HepG2 (cell line): Measurements from ENCODE around the gene MEF2B. TPM values are rescaled to one million over a fixed set of nuclear protein-coding genes. Genes with fewer than 3 reads are reported as not detected.

Experiments
- HDAC1 ChIP-seq: sonication (generic); formaldehyde crosslinking; IDR thresholded peaks from 2 replicates; pipeline ENCODE4 v1.5.1; 2020; ENCODE audit warnings: mild to moderate bottlenecking, missing genetic modification reagents
- ISL2 ChIP-seq: sonication (generic); formaldehyde crosslinking; IDR thresholded peaks from 2 replicates; pipeline ENCODE4 v1.5.0; 2020; ENCODE audit warnings: missing genetic modification reagents
- KDM4B ChIP-seq: sonication (generic); formaldehyde crosslinking; IDR thresholded peaks from 2 replicates; pipeline ENCODE4 v1.4.0; 2020; ENCODE audit warnings: missing genetic modification reagents
- KMT2A ChIP-seq: sonication (generic); formaldehyde crosslinking; IDR thresholded peaks from 2 replicates; pipeline ENCODE4 v1.4.0; 2020; ENCODE audit warnings: missing genetic modification reagents
- MATR3 ChIP-seq: sonication (generic); formaldehyde crosslinking; IDR thresholded peaks from 2 replicates; pipeline ENCODE4 v1.4.0; 2020; ENCODE audit warnings: missing genetic modification reagents
- NR2F2 ChIP-seq: IDR thresholded peaks from 2 replicates; pipeline ENCODE4 v1.6.1; 2012; ENCODE audit warnings: low read depth, inconsistent platforms, borderline replicate concordance
- PCBP2 ChIP-seq: fragments of 200-400 bp; formaldehyde crosslinking; optimal IDR thresholded peaks from 2 replicates; pipeline ENCODE3; 2018; ENCODE audit warnings: low read length, low read depth; ENCODE audit not compliant: poor library complexity, severe bottlenecking
- SP2 ChIP-seq: sonication (generic); formaldehyde crosslinking; IDR thresholded peaks from 2 replicates; pipeline ENCODE4 v1.5.1; 2020; ENCODE audit warnings: mild to moderate bottlenecking, missing genetic modification reagents
- TCF7L2 ChIP-seq: IDR thresholded peaks from 2 replicates; pipeline ENCODE4 v1.6.1; 2011; ENCODE audit warnings: mild to moderate bottlenecking, low read depth, low read length, moderate library complexity
- TEAD3 ChIP-seq: optimal IDR thresholded peaks from 2 replicates; pipeline ENCODE3; 2016; ENCODE audit warnings: borderline replicate concordance
- ZNF3 ChIP-seq: IDR thresholded peaks from 2 replicates; pipeline ENCODE4 v1.7.0; 2017; ENCODE audit warnings: inconsistent platforms
- ZNF350 ChIP-seq: sonication (generic); formaldehyde crosslinking; IDR thresholded peaks from 2 replicates; pipeline ENCODE4 v1.4.0; 2020; ENCODE audit warnings: mild to moderate bottlenecking, low read depth, missing genetic modification reagents, borderline replicate concordance
- ZNF430 ChIP-seq: sonication (generic); formaldehyde crosslinking; IDR thresholded peaks from 2 replicates; pipeline ENCODE4 v1.9.0; 2021; ENCODE audit warnings: mild to moderate bottlenecking, missing genetic modification reagents
- ZNF432 ChIP-seq: sonication (generic); formaldehyde crosslinking; IDR thresholded peaks from 2 replicates; pipeline ENCODE4 v1.5.0; 2020; ENCODE audit warnings: missing genetic modification reagents, mild to moderate bottlenecking, borderline replicate concordance
- ZNF609 ChIP-seq: sonication (generic); formaldehyde crosslinking; IDR thresholded peaks from 2 replicates; pipeline ENCODE4 v1.4.0; 2020; ENCODE audit warnings: mild to moderate bottlenecking, missing genetic modification reagents, borderline replicate concordance
- ZNF639 ChIP-seq: conservative IDR thresholded peaks from 2 replicates; pipeline ENCODE4 v1.6.1; 2018; ENCODE audit warnings: missing genetic modification reagents
- ZNF782 ChIP-seq: sonication (generic); formaldehyde crosslinking; IDR thresholded peaks from 2 replicates; pipeline ENCODE4 v1.4.0; 2020; ENCODE audit warnings: missing genetic modification reagents, mild to moderate bottlenecking, borderline replicate concordance
- polyA plus RNA-seq, 8 experiments: library from polyadenylated mRNA; depleted of rRNA in 3 of 8; stranded (reverse) in 7 of 8; unstranded in 1 of 8; fragments of >200 nt; fragmentation: Illumina TruSeq in 4 of 8; extraction: Trizol in 4 of 8; gene quantifications; 2 replicates each; pipeline versions ENCODE4 v1.2.1 to v1.2.3, GENCODE V29; 2011 to 2016; ENCODE audit warnings: low read depth in 4 of 8, missing spikeins in 1 of 8, mixed read lengths in 1 of 8; ENCODE audit not compliant: insufficient read depth in 1 of 8
- total RNA-seq, 5 experiments: library from RNA; depleted of rRNA; stranded (reverse); fragments of >200 nt; fragmentation: Illumina TruSeq; extraction: Trizol; gene quantifications; 2 replicates each; pipeline ENCODE4 v1.2.3, GENCODE V29; 2016; ENCODE audit warnings: low read depth in 1 of 5
- TF ChIP-seq, protein P1 (sequence below): sonication (generic); formaldehyde crosslinking; IDR thresholded peaks from 2 replicates; pipeline ENCODE4 v1.5.1; 2020; ENCODE audit warnings: missing genetic modification reagents, mild to moderate bottlenecking, borderline replicate concordance

MEF2B gene
- total and polyA plus RNA-seq, 2 of the 13 experiments (the other 11 are each of a cell fraction or from before 2014, with no cell fraction given), result 1.2 to 1.7 TPM

GRCh38 chr19:19192078-19192882 is 22.2 kb upstream of the MEF2B start, which contains the start of the genes BORCS8 and RFXANK (continued):
- TF ChIP-seq ZNF609 (CRISPR knock-in tag), result peak; percentile 48; the same call in 1 of the 2 replicates
- 0 out of 2 replicates have a peak, but pooled peaks have one; percentile 14 for TF ChIP-seq ZNF3
- no peak for TF ChIP-seq PCBP2
- peak; percentile 97 for TF ChIP-seq HDAC1 (CRISPR knock-in tag)
- TF ChIP-seq KMT2A (CRISPR knock-in tag), result peak; percentile 89
- TF ChIP-seq ISL2 (CRISPR knock-in tag), result peak; percentile 46; the same call in 1 of the 2 replicates
- TF ChIP-seq ZNF782 (CRISPR knock-in tag), result 0 out of 2 replicates have a peak, but pooled peaks have one; percentile 68
- TF ChIP-seq TCF7L2, result no peak
- no peak; the same call in 1 of the 2 replicates for TF ChIP-seq ZNF430 (CRISPR knock-in tag)
- TF ChIP-seq ZNF639 (CRISPR knock-in tag), result peak; percentile 77
- TF ChIP-seq ZNF432 (CRISPR knock-in tag), result no peak
- peak; percentile 37 for TF ChIP-seq TEAD3 (CRISPR knock-in tag)
- peak; percentile 91; the same call in 1 of the 2 replicates for TF ChIP-seq ZNF350 (CRISPR knock-in tag)
- peak; percentile 38; the same call in 1 of the 2 replicates for TF ChIP-seq NR2F2
- peak; percentile 19; the same call in 1 of the 2 replicates for TF ChIP-seq KDM4B (CRISPR knock-in tag)
- no peak for TF ChIP-seq MATR3 (CRISPR knock-in tag)
- TF ChIP-seq SP2 (CRISPR knock-in tag), result peak; percentile 69
- TF ChIP-seq, protein P1, sequence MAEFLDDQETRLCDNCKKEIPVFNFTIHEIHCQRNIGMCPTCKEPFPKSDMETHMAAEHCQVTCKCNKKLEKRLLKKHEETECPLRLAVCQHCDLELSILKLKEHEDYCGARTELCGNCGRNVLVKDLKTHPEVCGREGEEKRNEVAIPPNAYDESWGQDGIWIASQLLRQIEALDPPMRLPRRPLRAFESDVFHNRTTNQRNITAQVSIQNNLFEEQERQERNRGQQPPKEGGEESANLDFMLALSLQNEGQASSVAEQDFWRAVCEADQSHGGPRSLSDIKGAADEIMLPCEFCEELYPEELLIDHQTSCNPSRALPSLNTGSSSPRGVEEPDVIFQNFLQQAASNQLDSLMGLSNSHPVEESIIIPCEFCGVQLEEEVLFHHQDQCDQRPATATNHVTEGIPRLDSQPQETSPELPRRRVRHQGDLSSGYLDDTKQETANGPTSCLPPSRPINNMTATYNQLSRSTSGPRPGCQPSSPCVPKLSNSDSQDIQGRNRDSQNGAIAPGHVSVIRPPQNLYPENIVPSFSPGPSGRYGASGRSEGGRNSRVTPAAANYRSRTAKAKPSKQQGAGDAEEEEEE (CRISPR knock-in tag), result peak; percentile 70; the same call in 1 of the 2 replicates
